ENCODE data around the gene ATN1. TPM values are rescaled to one million over a fixed set of nuclear protein-coding genes. Genes with fewer than 3 reads are reported as not detected.

The ATN1 gene
- total RNA-seq, 1 donor from 2014 or later: 144 TPM

DNA sequence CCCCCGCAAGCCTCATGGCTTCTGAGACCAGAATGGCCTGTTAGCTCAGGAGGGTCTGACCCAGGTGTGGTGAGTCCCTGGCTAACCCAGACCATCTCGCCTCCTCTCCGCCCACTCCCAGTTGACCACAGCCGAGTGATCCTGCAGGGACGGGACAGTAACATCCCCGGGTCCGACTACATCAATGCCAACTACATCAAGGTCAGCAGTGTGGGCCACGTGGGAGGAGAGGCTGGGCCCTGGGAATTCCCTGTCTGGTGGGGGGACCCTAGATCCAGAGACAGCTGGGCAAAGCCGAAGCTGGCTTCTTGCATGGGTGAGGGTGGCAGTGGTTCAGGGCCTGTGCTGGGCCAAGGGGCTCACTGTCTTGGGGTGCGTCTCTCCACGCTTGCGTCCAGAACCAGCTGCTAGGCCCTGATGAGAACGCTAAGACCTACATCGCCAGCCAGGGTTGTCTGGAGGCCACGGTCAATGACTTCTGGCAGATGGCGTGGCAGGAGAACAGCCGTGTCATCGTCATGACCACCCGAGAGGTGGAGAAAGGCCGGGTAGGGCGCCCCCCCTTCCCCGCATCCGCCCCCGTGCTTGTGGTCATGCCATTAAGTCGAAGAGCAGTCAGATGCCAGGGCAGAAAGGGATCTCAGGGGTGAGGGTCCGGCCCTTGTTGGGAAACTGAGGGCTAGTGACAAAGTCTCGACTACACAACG lies 28.4 kb downstream of the ATN1 start:
- TF ChIP-seq, protein P1, sequence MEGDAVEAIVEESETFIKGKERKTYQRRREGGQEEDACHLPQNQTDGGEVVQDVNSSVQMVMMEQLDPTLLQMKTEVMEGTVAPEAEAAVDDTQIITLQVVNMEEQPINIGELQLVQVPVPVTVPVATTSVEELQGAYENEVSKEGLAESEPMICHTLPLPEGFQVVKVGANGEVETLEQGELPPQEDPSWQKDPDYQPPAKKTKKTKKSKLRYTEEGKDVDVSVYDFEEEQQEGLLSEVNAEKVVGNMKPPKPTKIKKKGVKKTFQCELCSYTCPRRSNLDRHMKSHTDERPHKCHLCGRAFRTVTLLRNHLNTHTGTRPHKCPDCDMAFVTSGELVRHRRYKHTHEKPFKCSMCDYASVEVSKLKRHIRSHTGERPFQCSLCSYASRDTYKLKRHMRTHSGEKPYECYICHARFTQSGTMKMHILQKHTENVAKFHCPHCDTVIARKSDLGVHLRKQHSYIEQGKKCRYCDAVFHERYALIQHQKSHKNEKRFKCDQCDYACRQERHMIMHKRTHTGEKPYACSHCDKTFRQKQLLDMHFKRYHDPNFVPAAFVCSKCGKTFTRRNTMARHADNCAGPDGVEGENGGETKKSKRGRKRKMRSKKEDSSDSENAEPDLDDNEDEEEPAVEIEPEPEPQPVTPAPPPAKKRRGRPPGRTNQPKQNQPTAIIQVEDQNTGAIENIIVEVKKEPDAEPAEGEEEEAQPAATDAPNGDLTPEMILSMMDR (IDR thresholded peaks at IDR 0.05; ENCODE audit: unreplicated experiment): no peak
- Mint-ChIP-seq H3K36me3 (ENCODE audit: low read depth, unreplicated experiment) (peaks cover 5% of the 10 kb centered on the region), H3K27me3 (ENCODE audit: unreplicated experiment) (peaks cover 15% of the 10 kb centered on the region), H3K27ac (ENCODE audit: unreplicated experiment) (no peak overlapping the region), H3K9me3 (ENCODE audit: unreplicated experiment) (no peaks in the 10 kb centered on the region), H3K4me3 (ENCODE audit: unreplicated experiment) (peak overlapping the region; percentile 37), H3K4me1 (ENCODE audit: unreplicated experiment) (peaks cover 38% of the 10 kb centered on the region)
- DNase-seq (ENCODE audit: low spot score): no peak

DNA sequence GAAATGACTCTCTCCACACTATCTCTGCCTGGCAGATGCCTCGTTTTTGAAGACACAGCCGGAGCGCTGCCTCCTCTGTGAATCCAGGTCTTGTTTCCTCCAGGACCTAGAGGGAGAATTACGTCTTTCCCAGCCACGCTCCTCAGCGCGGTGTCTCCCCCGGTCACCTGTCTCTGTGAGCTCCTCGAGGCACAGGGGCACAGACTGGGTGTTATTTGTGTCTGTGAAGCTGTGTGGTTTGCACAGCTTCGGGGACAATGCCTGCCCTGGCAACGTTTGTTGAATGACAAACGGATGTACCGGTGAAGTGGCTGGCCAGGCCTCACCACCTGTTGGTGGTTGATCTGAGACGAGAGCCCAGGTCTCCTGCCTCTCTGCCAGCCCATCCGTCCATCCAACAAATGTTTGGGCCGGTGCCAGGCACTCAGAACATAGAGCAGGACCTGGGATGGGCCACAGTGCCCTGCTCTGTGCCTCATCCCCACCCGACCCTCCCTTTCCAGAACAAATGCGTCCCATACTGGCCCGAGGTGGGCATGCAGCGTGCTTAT lies 29.5 kb downstream of the ATN1 start:
- H3K4me1 Mint-ChIP-seq (ENCODE audit: unreplicated experiment): peaks cover 42% of the 10 kb centered on the region

DNA sequence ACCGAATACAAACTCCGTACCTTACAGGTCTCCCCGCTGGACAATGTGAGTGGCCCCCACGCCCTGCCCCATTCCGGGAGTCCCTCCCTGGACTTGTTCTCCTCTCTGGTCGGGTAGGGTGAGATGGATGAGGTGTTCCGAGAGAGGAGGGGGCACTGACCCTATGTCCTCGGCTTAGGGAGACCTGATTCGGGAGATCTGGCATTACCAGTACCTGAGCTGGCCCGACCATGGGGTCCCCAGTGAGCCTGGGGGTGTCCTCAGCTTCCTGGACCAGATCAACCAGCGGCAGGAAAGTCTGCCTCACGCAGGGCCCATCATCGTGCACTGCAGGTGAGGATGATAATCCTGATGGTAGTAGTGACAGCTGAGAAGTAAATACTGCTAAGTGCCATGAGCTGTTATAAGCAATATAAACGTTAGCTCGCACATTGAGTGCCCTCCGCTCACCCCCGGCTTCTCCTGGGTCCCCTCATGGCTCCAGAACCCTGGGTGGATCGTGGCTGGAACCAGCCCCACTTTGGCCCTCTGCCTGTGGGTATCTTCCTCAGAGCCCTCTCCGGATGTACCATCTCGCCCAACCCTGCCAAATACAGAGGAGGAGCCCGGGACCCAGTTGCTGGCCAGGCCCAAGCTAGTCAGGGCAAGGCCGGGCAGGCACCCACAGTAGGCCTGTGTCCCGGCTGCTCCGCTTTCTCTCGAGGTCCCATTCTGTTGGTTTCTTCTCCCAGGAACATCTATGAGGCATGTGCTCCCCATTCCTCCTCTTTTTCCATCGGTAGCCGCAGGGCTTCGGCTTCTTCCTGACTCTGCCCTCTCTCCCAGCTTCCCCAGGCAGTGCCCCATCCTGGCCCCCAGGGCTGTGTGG lies 30.2 kb downstream of the ATN1 start:
- no peak for DNase-seq (ENCODE audit: low spot score)
- Mint-ChIP-seq H3K27ac (ENCODE audit: unreplicated experiment) (no peak overlapping the region), H3K36me3 (ENCODE audit: low read depth, unreplicated experiment) (peaks cover 5% of the 10 kb centered on the region)

More for the DNA sequence above, 29.5 kb downstream of the ATN1 start:
- TF ChIP-seq, protein P1 (IDR thresholded peaks at IDR 0.05; ENCODE audit: unreplicated experiment): no peak
- H3K27ac Mint-ChIP-seq (ENCODE audit: unreplicated experiment): no peak overlapping the region
- no peaks in the 10 kb centered on the region for H3K9me3 Mint-ChIP-seq (ENCODE audit: unreplicated experiment)
- peak overlapping the region; percentile 37 for H3K4me3 Mint-ChIP-seq (ENCODE audit: unreplicated experiment)
- H3K27me3 Mint-ChIP-seq (ENCODE audit: unreplicated experiment): peaks cover 15% of the 10 kb centered on the region
- peaks cover 5% of the 10 kb centered on the region for H3K36me3 Mint-ChIP-seq (ENCODE audit: low read depth, unreplicated experiment)
- no peak for DNase-seq (ENCODE audit: low spot score)

DNA sequence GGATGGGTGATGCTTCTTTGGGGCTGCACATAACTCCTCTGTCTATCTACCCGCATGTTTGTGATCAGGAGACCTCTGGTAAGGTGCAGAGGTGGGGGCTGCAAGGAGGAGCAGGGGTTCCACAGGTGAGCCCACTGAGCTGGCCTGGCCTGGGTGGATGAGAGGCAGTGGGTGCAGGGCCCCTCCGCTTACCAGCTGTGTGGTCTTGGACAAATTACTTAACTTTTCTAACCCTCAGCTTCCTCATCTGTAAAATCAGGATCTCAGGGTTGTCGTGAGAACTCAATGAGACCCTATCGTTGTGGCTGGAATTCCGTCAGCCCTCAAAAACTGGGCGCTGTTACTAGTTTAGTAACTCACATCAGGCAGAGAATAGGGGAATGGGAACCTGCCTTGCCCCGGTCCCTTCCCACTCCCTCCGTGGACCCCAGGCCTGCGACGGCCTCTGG lies 30.9 kb downstream of the ATN1 start:
- Mint-ChIP-seq H3K9me3 (ENCODE audit: unreplicated experiment) (no peaks in the 10 kb centered on the region), H3K36me3 (ENCODE audit: low read depth, unreplicated experiment) (peaks cover 5% of the 10 kb centered on the region), H3K4me3 (ENCODE audit: unreplicated experiment) (peak overlapping the region; percentile 37), H3K27ac (ENCODE audit: unreplicated experiment) (no peak overlapping the region), H3K4me1 (ENCODE audit: unreplicated experiment) (peaks cover 34% of the 10 kb centered on the region), H3K27me3 (ENCODE audit: unreplicated experiment) (peaks cover 16% of the 10 kb centered on the region)
- TF ChIP-seq, protein P1 (IDR thresholded peaks at IDR 0.05; ENCODE audit: unreplicated experiment): no peak
- no peak for DNase-seq (ENCODE audit: low spot score)

More for the DNA sequence above, 30.2 kb downstream of the ATN1 start:
- TF ChIP-seq, protein P1 (IDR thresholded peaks at IDR 0.05; ENCODE audit: unreplicated experiment): no peak
- H3K4me3 Mint-ChIP-seq (ENCODE audit: unreplicated experiment): peak overlapping the region; percentile 37
- H3K4me1 Mint-ChIP-seq (ENCODE audit: unreplicated experiment): peaks cover 38% of the 10 kb centered on the region
- peaks cover 16% of the 10 kb centered on the region for H3K27me3 Mint-ChIP-seq (ENCODE audit: unreplicated experiment)
- H3K9me3 Mint-ChIP-seq (ENCODE audit: unreplicated experiment): no peaks in the 10 kb centered on the region

Measured in endothelial cell (in vitro differentiated cells).